ENCODE measurements around the gene SLC37A1.
A peak's percentile ranks its signal among the peaks of the same experiment; 100 is the strongest.

The SLC37A1 gene

DNA sequence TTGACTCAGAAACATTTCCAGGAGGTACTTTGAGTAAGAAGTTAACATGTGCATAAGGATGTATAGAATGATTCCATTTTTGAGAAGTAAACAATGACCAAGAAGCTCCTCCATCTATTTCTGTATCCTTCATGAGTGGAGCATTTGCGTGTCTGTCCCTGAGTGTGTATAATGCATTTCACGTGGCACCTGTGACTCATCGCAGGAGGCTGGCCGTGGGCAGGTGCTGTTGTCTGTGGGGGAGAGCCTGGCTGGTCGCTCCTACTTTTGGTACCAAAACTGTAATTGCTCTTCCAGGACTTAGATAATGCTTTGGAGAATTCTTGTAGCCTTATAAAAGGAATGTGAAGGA lies 16.5 kb downstream of the SLC37A1 start:
- DNase-seq, result no peak

DNA sequence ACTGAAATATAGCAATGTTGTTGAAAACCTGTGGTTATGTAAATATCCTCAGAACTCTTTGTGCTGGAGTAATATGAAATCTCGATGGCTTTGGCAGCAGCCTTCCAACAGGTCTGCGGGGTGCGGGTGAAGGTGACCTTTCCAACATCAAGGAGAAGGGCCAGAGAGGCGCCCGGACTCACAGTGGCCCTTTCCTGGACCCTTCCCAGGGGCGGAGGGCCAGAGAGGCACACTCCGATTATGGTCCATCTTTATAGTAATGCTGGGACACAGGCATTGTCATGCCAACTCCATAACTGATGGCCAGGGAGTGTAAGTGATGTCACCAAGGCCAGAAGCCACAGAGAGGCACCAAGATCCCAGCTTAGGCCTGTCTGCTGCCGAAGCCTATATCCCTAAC lies 18.1 kb downstream of the SLC37A1 start:
- DNase-seq, result no peak

GRCh38 chr21:42532466-42533181 lies 19.0 kb downstream of the SLC37A1 start:
- peak; percentile 70 for DNase-seq

DNA sequence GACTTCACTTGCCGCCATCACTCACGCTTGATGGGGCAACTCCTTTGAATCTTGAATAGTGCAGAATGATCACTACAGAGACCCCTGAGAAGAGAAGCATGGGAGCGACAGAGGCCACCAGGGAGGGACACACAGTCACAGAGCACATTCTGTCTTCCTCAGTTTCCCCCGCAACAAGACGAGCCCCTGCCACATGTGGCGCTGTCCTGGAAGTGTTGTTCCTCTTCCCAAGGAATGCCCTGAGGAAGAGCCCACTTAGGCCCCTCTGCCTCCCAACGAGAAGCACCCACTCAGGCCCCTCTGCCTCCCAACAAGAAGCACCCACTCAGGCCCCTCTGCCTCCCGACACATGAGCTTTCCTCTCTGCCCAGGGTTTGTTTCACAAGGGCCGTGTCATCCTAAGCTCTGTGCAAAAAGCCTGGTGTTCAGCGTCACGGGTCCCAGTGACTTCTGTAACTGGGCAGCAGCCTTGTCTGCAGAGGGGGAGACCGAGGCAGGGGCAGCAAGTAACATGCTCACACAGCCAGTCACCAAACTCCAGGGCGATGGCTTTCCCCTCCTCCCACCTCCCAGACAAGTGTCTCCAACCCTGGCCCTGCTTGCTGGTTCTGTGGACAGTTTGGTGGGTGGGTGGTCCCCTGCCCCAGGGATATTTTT lies 19.8 kb downstream of the SLC37A1 start:
- no peak for DNase-seq

- no peak for DNase-seq
Observed at GRCh38 chr21:42533963-42534355, 20.3 kb downstream of the SLC37A1 start.

DNA sequence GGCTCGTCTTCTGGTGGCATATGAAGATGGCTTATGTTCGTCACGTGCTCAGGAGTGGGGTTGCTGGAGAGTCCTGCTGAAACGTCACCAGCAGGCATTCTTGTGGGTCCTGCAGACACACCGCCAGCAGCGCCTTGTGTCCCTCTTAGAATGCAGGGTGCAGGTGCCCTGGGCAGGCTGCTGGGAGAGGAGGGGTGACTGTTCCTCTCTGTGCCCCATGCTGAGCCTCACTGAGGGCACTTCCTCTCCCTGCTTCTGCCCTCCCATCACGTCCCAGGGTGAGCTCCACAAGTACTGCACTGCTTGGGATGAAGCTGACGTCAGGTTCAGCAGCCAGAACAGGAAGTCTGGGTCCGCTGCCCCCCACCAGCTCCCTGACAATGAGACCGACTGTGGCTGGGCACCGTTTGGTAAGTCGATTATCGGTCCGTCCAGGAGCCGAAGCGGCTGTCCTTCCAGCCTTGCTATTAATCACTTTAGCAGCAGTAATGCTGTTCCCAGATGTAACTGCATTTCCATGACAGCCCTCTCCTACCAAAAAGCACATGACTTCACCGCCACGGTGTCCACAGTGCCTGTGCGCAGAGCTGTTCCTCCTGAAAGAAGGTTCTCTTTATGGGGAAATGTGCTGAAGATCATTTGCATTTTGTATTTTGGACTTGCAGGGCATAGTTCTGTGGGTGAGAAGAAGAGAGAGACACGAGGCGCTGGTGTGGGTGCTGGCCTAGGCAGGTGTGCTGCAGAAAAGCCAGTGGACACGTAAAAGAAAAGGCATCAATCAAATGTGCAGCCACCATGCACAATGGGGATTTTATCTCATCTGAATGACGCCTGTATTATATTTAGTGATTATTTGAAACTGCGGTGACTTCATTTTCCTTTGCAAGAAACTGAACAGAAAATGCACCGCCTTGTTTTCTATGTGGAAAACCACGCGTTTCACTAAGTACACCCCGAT lies 21.0 kb downstream of the SLC37A1 start:
- DNase-seq, result peak; percentile 73

- DNase-seq, result no peak
Observed at GRCh38 chr21:42535602-42536171, 22.0 kb downstream of the SLC37A1 start.

GRCh38 chr21:42536601-42537000 lies 22.9 kb downstream of the SLC37A1 start:
- no peak for DNase-seq

DNA sequence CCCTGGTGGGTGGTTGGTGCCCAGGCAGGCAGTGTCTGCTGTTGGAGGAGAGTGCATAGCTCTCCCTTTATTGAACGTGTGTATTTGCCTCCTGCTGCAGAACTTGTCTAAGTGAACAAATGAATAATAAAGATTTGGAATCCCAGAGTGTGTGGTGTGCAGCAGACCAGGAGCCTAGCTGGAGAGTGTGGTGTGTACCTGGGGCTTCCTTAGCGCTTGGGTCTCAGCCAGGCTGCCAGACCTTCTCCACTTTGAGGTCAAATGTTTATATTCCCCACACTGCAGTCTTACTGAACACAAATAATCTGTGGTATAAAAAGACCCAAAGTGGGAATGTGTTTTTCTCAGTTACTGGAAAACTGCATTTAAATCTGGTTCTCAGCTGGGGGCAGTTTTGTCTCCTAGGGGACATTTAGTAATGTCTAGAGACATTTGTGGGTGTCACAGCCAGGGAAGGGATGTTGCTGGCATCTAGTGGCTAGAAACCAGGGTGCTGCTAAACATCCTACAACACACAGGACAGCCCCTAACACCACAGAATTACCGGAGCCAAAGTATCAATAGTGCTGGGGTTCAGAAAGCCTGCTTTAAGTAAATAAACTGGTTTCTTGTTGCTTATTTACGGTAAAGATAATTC lies 23.6 kb downstream of the SLC37A1 start:
- peak; percentile 21 for DNase-seq

- DNase-seq, result peak; percentile 5
Observed at GRCh38 chr21:42538479-42539275, 25.0 kb downstream of the SLC37A1 start.

- DNase-seq, result peak; percentile 7
Observed at GRCh38 chr21:42539342-42539741, 25.7 kb downstream of the SLC37A1 start.

GRCh38 chr21:42539931-42540343 lies 26.3 kb downstream of the SLC37A1 start:
- DNase-seq, result peak; percentile 19

DNA sequence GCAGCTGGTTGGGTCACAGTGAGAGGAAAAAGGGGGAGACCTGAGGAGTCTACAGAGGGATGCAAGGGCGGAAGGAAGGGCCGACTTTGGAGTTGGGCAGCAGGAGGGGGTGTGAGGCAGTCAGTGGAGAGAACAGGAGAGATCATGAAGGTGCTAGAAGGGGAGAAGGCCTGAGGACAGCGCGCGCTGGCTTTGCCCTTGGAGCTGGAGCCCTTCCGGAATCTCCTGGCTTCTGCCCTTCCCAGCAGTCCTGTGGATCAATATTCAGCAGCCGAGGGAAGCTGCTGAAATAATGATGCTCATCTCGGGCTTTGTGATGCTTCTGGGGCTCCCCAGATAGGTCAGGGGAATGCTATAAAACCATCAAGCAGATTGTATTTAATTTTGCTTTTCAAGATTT lies 26.7 kb downstream of the SLC37A1 start:
- peak; percentile 10 for DNase-seq

DNA sequence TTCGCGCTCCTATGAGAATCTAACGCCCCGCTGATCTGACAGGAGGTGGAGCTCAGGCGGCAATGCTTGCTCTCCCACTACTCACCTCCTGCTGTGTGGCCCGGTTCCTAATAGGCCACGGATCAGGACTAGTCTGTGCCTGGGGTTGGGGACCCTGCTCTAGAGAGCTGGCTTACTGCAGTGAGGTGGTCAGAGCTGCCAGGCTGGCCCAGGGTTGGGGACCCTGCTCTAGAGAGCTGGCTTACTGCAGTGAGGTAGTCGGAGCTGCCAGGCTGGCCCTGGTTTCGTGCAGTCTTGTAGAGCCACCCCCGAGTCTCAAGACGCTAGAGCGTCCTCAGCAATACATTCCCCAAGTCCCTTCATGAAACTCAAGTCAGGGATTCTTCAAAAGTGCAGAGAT lies 27.5 kb downstream of the SLC37A1 start:
- peak; percentile 7 for DNase-seq

- DNase-seq, result peak; percentile 1
Observed at GRCh38 chr21:42541618-42542017, 28.0 kb downstream of the SLC37A1 start.

DNA sequence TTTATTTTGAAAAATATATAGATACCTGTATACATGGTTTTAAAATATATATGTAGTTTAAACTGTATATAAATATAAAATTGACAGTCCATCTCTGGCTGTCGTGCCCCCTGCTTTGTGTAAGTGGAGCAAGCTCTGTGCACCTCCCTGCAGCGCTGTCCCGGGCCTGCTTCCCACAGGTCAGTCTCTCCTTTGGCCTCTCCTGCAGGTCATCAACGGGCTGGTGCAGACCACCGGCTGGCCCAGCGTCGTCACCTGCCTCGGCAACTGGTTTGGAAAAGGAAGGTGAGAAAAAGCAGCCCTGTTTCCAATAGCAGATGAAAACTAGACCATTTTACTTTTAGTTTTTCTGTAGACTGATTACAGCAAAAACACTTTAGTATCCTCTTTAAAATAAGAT lies 28.5 kb downstream of the SLC37A1 start:
- DNase-seq, result peak; percentile 5

DNA sequence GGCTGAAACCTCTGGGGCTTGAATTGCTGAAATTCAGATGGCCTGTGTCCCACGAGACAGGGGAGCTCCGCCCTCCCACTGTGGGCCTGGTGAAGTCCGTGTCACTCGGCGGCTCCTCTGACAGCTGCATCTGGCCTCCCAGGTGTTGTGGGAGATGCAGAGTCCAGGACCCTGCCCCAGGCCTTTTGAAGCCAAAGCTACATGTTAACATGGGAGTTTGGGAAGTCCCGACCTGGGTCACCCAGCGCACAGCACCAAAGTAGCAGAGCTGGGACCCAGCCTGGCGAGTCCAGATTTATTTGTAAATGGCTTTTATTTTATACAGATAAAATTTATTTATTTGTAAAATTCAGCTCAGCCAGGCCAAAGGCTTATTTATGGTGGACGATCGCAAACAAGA lies 28.9 kb downstream of the SLC37A1 start:
- DNase-seq, result peak; percentile 11

DNA sequence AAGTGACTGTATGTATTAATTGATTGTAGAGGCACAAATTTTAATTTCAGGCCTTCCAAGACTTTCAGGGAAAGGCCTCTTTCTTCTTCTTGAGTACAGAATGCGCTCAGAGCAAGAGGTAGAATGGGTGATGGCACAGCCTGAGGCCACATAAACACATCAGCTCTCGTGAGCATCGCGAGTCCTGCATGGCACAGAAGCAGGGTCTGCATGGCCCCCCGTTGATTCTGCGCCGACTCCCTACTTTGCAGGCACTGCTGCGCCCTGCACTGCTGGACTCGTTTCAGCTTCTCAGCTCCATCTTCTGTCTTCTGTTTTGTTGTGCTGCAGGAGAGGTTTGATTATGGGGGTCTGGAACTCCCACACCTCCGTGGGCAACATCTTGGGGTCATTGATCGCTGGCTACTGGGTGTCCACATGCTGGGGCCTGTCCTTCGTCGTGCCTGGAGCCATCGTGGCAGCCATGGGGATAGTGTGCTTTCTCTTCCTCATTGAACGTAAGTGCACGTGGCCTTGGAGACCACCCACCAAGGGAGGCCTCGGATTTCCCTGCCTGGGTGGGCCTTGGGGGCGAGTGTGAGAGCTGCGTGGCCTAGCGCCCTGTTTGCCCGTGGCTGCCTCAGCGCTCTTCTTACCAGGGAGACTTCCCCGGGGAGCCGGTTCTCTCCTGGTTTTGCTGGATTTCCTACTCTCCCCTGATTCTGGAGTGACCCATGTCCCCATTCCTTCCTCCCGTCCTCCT lies 29.6 kb downstream of the SLC37A1 start:
- DNase-seq, result peak; percentile 14

DNA sequence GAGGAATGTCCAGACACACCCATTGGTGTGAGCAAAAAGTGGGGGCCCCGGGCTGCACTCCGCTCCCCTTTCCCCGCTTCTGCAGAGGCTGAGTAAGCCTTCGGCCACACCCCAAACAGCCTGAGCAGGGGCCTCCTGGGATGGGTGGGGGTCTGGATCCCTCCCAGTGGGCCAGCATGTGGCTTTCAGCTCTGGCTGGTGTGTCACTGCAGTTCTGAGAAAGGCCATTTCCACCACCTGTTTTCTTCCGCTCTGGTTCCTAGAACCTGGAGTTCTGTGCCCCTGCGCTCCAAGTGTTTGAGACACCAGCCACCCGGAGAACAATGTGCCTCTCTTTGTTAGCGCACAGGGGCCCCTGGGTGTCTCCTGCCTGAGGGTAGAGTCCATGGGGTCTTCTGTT lies 30.9 kb downstream of the SLC37A1 start:
- peak; percentile 14 for DNase-seq

GRCh38 chr21:42545317-42545716 lies 31.7 kb downstream of the SLC37A1 start:
- DNase-seq, result peak; percentile 5

DNA sequence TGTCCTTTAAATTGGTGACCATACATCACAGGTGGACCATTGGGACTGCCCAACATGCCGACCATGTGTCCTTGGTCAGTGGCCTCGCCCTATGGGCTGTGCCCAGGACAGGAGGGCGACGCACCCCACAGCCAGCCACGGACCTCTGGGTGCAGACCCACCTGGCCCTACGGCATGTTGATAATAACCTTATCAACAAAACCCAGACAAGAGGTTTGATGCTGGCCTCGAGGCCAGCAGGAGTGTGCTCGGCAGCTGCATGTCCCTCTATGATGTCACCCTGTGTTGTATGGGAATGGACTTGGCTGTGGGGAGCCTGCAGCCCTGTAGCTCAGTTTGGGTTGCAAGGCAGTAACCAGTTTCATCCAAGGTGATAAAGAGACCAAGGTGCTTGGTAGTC lies 32.1 kb downstream of the SLC37A1 start:
- no peak for DNase-seq
